Activated T-cell treated with anti-CD3 and anti-CD28 coated beads, Interleukin-2, amount 50 U/mL, for 72 hours (primary cell): ENCODE results near the gene SRC. TPM values are rescaled to one million over a fixed set of nuclear protein-coding genes. Genes with fewer than 3 reads are reported as not detected.

ENCODE experiments used
- ATAC-seq, 2 donors: fragments of 150-1000 bp; cut with Tn5 transposase; replicated peaks in 1 of 2; 2 replicates each; pipeline ENCODE4 v1.10.0; 2021; ENCODE audit warnings: moderate library complexity in 2 of 2, mild to moderate bottlenecking in 1 of 2
- DNase-seq, 2 donors: peaks; one replicate each; pipeline ENCODE4 v3.0.0; 2021 to 2022; ENCODE audit warnings: mixed read lengths in 1 of 2
- H3K27ac Mint-ChIP-seq: one replicate; pipeline ENCODE4 v1.8.0; 2022; ENCODE audit warnings: mild to moderate bottlenecking, moderate library complexity, mixed read lengths
- H3K27me3 Mint-ChIP-seq: one replicate; pipeline ENCODE4 v1.8.0; 2022; ENCODE audit warnings: low read depth, mixed read lengths
- H3K36me3 Mint-ChIP-seq, 2 donors: one replicate each; pipeline ENCODE4 v1.8.0; 2022; ENCODE audit warnings: mixed read lengths in 2 of 2, mild to moderate bottlenecking in 1 of 2; ENCODE audit not compliant: insufficient read depth in 2 of 2
- H3K4me1 Mint-ChIP-seq: one replicate; pipeline ENCODE4 v1.8.0; 2022; ENCODE audit warnings: low read depth, mixed read lengths
- H3K4me3 Mint-ChIP-seq, 2 donors: one replicate each; pipeline ENCODE4 v1.8.0; 2022; ENCODE audit warnings: mild to moderate bottlenecking in 2 of 2, mixed read lengths in 2 of 2, moderate library complexity in 2 of 2
- H3K9me3 Mint-ChIP-seq, 2 donors: one replicate each; pipeline ENCODE4 v1.8.0; 2022; ENCODE audit warnings: mixed read lengths in 2 of 2
- total RNA-seq, 2 donors: library from RNA; stranded (reverse); gene quantifications; one replicate each; pipeline ENCODE4 v1.2.3, GENCODE V29; 2022

SRC gene
- total RNA-seq, 2 donors from 2014 or later: 5.1 to 6.2 TPM

GRCh38 chr20:37437676-37438075, 91.7 kb downstream of the SRC start:
- no peak overlapping the region for H3K4me3 Mint-ChIP-seq
- H3K4me1 Mint-ChIP-seq: no peaks in the 10 kb centered on the region
- no peak overlapping the region for H3K27ac Mint-ChIP-seq
- ATAC-seq (no peak), DNase-seq (no peak)
- H3K36me3 Mint-ChIP-seq: no peaks in the 10 kb centered on the region
- no peaks in the 10 kb centered on the region for H3K9me3 Mint-ChIP-seq
- H3K27me3 Mint-ChIP-seq: no peaks in the 10 kb centered on the region

- DNase-seq: no peak
- H3K4me3 Mint-ChIP-seq: no peak overlapping the region
- no peaks in the 10 kb centered on the region for H3K36me3 Mint-ChIP-seq
- no peak for ATAC-seq
- H3K27ac Mint-ChIP-seq: no peak overlapping the region
- no peaks in the 10 kb centered on the region for H3K4me1 Mint-ChIP-seq
- no peaks in the 10 kb centered on the region for H3K27me3 Mint-ChIP-seq
- no peaks in the 10 kb centered on the region for H3K9me3 Mint-ChIP-seq
Observed at GRCh38 chr20:37438464-37439222, 92.7 kb downstream of the SRC start.

- Mint-ChIP-seq H3K27ac (no peak overlapping the region), H3K36me3 (no peaks in the 10 kb centered on the region), H3K27me3 (no peaks in the 10 kb centered on the region), H3K4me3 (no peak overlapping the region), H3K9me3 (no peaks in the 10 kb centered on the region), H3K4me1 (no peaks in the 10 kb centered on the region)
- ATAC-seq: no peak
- DNase-seq: no peak
Observed at GRCh38 chr20:37439223-37439933, 93.4 kb downstream of the SRC start.

GRCh38 chr20:37441023-37441422, 95.1 kb downstream of the SRC start:
- no peaks in the 10 kb centered on the region for H3K36me3 Mint-ChIP-seq
- ATAC-seq: no peak
- no peaks in the 10 kb centered on the region for H3K4me1 Mint-ChIP-seq
- no peaks in the 10 kb centered on the region for H3K9me3 Mint-ChIP-seq
- no peak for DNase-seq
- H3K27ac Mint-ChIP-seq: no peak overlapping the region
- H3K4me3 Mint-ChIP-seq: no peak overlapping the region
- H3K27me3 Mint-ChIP-seq: no peaks in the 10 kb centered on the region

- ATAC-seq (no peak), DNase-seq (no peak)
- no peaks in the 10 kb centered on the region for H3K27me3 Mint-ChIP-seq
- H3K4me3 Mint-ChIP-seq: no peak overlapping the region
- H3K36me3 Mint-ChIP-seq: no peaks in the 10 kb centered on the region
- H3K27ac Mint-ChIP-seq: no peak overlapping the region
- H3K9me3 Mint-ChIP-seq: no peaks in the 10 kb centered on the region
- no peaks in the 10 kb centered on the region for H3K4me1 Mint-ChIP-seq
Observed at GRCh38 chr20:37442547-37442946, 96.6 kb downstream of the SRC start.

GRCh38 chr20:37442986-37443385, 97.0 kb downstream of the SRC start:
- no peaks in the 10 kb centered on the region for H3K9me3 Mint-ChIP-seq
- no peak overlapping the region for H3K4me3 Mint-ChIP-seq
- H3K36me3 Mint-ChIP-seq: no peaks in the 10 kb centered on the region
- no peak for ATAC-seq
- no peak overlapping the region for H3K27ac Mint-ChIP-seq
- DNase-seq: no peak
- no peaks in the 10 kb centered on the region for H3K4me1 Mint-ChIP-seq
- no peaks in the 10 kb centered on the region for H3K27me3 Mint-ChIP-seq

- Mint-ChIP-seq H3K27ac (no peak overlapping the region), H3K4me3 (no peak overlapping the region), H3K4me1 (no peaks in the 10 kb centered on the region), H3K9me3 (no peaks in the 10 kb centered on the region), H3K36me3 (no peaks in the 10 kb centered on the region), H3K27me3 (no peaks in the 10 kb centered on the region)
- ATAC-seq (no peak), DNase-seq (no peak)
Observed at GRCh38 chr20:37443596-37443995, 97.7 kb downstream of the SRC start.

GRCh38 chr20:37445041-37445440, 99.1 kb downstream of the SRC start:
- Mint-ChIP-seq H3K27ac (no peak overlapping the region), H3K4me1 (no peaks in the 10 kb centered on the region), H3K9me3 (no peaks in the 10 kb centered on the region), H3K4me3 (no peak overlapping the region), H3K27me3 (no peaks in the 10 kb centered on the region), H3K36me3 (no peaks in the 10 kb centered on the region)
- no peak for DNase-seq
- ATAC-seq: no peak

- Mint-ChIP-seq H3K27me3 (no peaks in the 10 kb centered on the region), H3K4me1 (no peaks in the 10 kb centered on the region), H3K27ac (no peak overlapping the region), H3K9me3 (no peaks in the 10 kb centered on the region), H3K4me3 (no peak overlapping the region), H3K36me3 (no peaks in the 10 kb centered on the region)
- ATAC-seq (no peak), DNase-seq (no peak)
Observed at GRCh38 chr20:37446286-37447032, 100.5 kb downstream of the SRC start.

GRCh38 chr20:37447688-37448087, 101.7 kb downstream of the SRC start:
- H3K4me1 Mint-ChIP-seq: no peaks in the 10 kb centered on the region
- H3K27ac Mint-ChIP-seq: no peak overlapping the region

GRCh38 chr20:37449276-37449675, 103.3 kb downstream of the SRC start:
- Mint-ChIP-seq H3K27me3 (peaks cover 14% of the 10 kb centered on the region), H3K4me3 (no peak overlapping the region), H3K36me3 (no peaks in the 10 kb centered on the region), H3K4me1 (no peaks in the 10 kb centered on the region), H3K27ac (no peak overlapping the region), H3K9me3 (peaks cover 0 to 1% of the 10 kb centered on the region in 2 donors)
- DNase-seq: no peak
- ATAC-seq: no peak

More at GRCh38 chr20:37447688-37448087, 101.7 kb downstream of the SRC start:
- DNase-seq (no peak), ATAC-seq (no peak)
- H3K9me3 Mint-ChIP-seq: no peaks in the 10 kb centered on the region
- H3K27me3 Mint-ChIP-seq: no peaks in the 10 kb centered on the region
- H3K36me3 Mint-ChIP-seq: no peaks in the 10 kb centered on the region
- H3K4me3 Mint-ChIP-seq: no peak overlapping the region

GRCh38 chr20:37450344-37450743, 104.4 kb downstream of the SRC start:
- ATAC-seq: no peak
- Mint-ChIP-seq H3K9me3 (peaks cover 2% of the 10 kb centered on the region in 2 donors), H3K4me3 (no peak overlapping the region), H3K27ac (no peak overlapping the region), H3K27me3 (peaks cover 15% of the 10 kb centered on the region), H3K36me3 (peaks cover 2 to 3% of the 10 kb centered on the region in 2 donors), H3K4me1 (no peaks in the 10 kb centered on the region)
- no peak for DNase-seq

- Mint-ChIP-seq H3K27me3 (peaks cover 15% of the 10 kb centered on the region), H3K4me1 (no peaks in the 10 kb centered on the region), H3K4me3 (no peak overlapping the region), H3K9me3 (peaks cover 2% of the 10 kb centered on the region in 2 donors), H3K27ac (no peak overlapping the region), H3K36me3 (peaks cover 3 to 4% of the 10 kb centered on the region in 2 donors)
- ATAC-seq: no peak
- no peak for DNase-seq
Observed at GRCh38 chr20:37451616-37452015, 105.7 kb downstream of the SRC start.
